ENCODE results near the gene MS4A14.

The MS4A14 gene

DNA sequence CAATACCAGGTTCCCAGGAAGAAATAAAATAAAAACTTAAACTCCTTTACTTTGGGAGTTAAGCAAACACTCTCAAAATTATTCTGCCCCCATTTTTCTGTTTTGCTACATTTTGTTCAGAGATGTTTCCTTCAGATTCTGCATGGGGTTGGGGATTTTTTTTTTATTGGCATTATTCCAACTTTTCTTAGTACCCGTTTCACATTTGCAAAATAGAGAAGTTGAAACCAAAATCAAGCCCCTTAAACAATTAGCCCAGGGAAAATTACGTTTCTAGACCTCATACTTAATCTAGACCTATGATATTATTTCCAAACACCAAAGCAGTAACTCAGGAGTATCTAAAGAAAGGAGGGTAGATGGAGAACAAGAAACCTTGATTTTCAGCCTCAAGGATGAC lies 38.5 kb upstream of the MS4A14 start:
- H3K27ac ChIP-seq (ENCODE audit: low read depth, low read length) = no peak overlapping the region
- no peak overlapping the region for H3K18ac ChIP-seq (ENCODE audit: low read length)
- no peak overlapping the region for H4K8ac ChIP-seq (ENCODE audit: low read depth, low read length)
- H3K9me3 ChIP-seq (ENCODE audit: insufficient read depth, low read depth, low read length) = peaks cover 6% of the 10 kb centered on the region
- no peak overlapping the region for H3K4ac ChIP-seq (ENCODE audit: low read depth, low read length)
- WGBS (ENCODE audit: extremely low coverage, insufficient coverage, insufficient read length) = no CpG with 5 or more reads among the region's 2 CpGs
- H3K36me3 ChIP-seq (ENCODE audit: control insufficient read depth in 1 of 2, insufficient read depth in 2 of 2, low read length in 2 of 2) = no peaks in the 10 kb centered on the region
- no peaks in the 10 kb centered on the region for H3K79me2 ChIP-seq (ENCODE audit: control insufficient read depth, insufficient read depth, low read length, poor library complexity)
- H2BK12ac ChIP-seq (ENCODE audit: low read length) = no peak overlapping the region
- H2BK120ac ChIP-seq (ENCODE audit: insufficient read depth, low read length, poor library complexity) = no peak overlapping the region
- H2AK5ac ChIP-seq (ENCODE audit: low read length) = no peak overlapping the region
- no peaks in the 10 kb centered on the region for H3K4me1 ChIP-seq (ENCODE audit: control insufficient read depth in 1 of 2, insufficient read depth in 2 of 2, low read length in 2 of 2)
- no peak overlapping the region for H2AFZ ChIP-seq (ENCODE audit: insufficient read depth, low read length, poor library complexity)
- no peaks in the 10 kb centered on the region for H3K27me3 ChIP-seq (ENCODE audit: insufficient read depth, low read length)
- DNase-seq = no peak
- no peak overlapping the region for H3K4me2 ChIP-seq (ENCODE audit: low read length)
- no peak overlapping the region for H2BK5ac ChIP-seq (ENCODE audit: low read depth, low read length, poor library complexity)
- no peak overlapping the region for H4K91ac ChIP-seq (ENCODE audit: low read depth, low read length)
- H3K79me1 ChIP-seq (ENCODE audit: low read length) = no peaks in the 10 kb centered on the region
- H3K23ac ChIP-seq (ENCODE audit: low read length) = no peak overlapping the region
- no peak overlapping the region for H4K12ac ChIP-seq (ENCODE audit: low read depth, low read length)
- no peak overlapping the region for H3K9ac ChIP-seq (ENCODE audit: low read length)
- H3K4me3 ChIP-seq (ENCODE audit: low read depth, low read length) = no peak overlapping the region
- H3K14ac ChIP-seq (ENCODE audit: low read length) = no peak overlapping the region

DNA sequence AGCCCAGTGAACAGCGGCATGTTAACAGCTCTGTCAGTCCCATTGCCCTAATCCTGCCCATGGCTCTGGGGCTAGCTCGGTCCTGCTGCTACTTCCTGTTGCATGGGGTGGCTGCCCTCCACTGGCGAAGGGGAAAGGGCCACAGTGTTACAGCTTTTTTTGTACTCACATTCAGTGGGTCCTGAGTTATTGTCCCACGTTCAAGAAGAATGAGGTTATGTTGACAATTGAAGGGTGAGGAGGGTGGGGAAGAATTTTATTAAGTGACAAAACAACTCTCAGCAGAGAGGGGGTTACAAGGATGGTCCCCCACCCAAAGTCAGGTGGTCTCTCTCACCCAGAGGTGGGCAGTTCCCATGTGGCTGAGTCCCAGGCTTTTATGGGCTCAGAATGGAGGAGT lies 35.6 kb upstream of the MS4A14 start:
- Histone ChIP-seq H2BK5ac (ENCODE audit: low read depth, low read length, poor library complexity) (no peak overlapping the region), H2BK12ac (ENCODE audit: low read length) (no peak overlapping the region), H3K4ac (ENCODE audit: low read depth, low read length) (no peak overlapping the region), H2AFZ (ENCODE audit: insufficient read depth, low read length, poor library complexity) (no peak overlapping the region), H3K36me3 (ENCODE audit: control insufficient read depth in 1 of 2, insufficient read depth in 2 of 2, low read length in 2 of 2) (no peaks in the 10 kb centered on the region), H3K4me1 (ENCODE audit: control insufficient read depth in 1 of 2, insufficient read depth in 2 of 2, low read length in 2 of 2) (no peaks in the 10 kb centered on the region), H3K27ac (ENCODE audit: low read depth, low read length) (no peak overlapping the region), H4K91ac (ENCODE audit: low read depth, low read length) (no peak overlapping the region), H3K79me2 (ENCODE audit: control insufficient read depth, insufficient read depth, low read length, poor library complexity) (no peaks in the 10 kb centered on the region), H3K79me1 (ENCODE audit: low read length) (peaks cover 2% of the 10 kb centered on the region), H3K9ac (ENCODE audit: low read length) (no peak overlapping the region), H3K27me3 (ENCODE audit: insufficient read depth, low read length) (no peaks in the 10 kb centered on the region), H4K12ac (ENCODE audit: low read depth, low read length) (no peak overlapping the region), H2AK5ac (ENCODE audit: low read length) (no peak overlapping the region), H4K8ac (ENCODE audit: low read depth, low read length) (no peak overlapping the region), H3K9me3 (ENCODE audit: insufficient read depth, low read depth, low read length) (peaks cover 6% of the 10 kb centered on the region), H3K4me3 (ENCODE audit: low read depth, low read length) (no peak overlapping the region), H2BK120ac (ENCODE audit: insufficient read depth, low read length, poor library complexity) (no peak overlapping the region), H3K4me2 (ENCODE audit: low read length) (no peak overlapping the region), H3K18ac (ENCODE audit: low read length) (no peak overlapping the region), H3K23ac (ENCODE audit: low read length) (no peak overlapping the region), H3K14ac (ENCODE audit: low read length) (no peak overlapping the region)
- WGBS (ENCODE audit: extremely low coverage, insufficient coverage, insufficient read length) = no CpG with 5 or more reads among the region's 4 CpGs
- no peak for DNase-seq

DNA sequence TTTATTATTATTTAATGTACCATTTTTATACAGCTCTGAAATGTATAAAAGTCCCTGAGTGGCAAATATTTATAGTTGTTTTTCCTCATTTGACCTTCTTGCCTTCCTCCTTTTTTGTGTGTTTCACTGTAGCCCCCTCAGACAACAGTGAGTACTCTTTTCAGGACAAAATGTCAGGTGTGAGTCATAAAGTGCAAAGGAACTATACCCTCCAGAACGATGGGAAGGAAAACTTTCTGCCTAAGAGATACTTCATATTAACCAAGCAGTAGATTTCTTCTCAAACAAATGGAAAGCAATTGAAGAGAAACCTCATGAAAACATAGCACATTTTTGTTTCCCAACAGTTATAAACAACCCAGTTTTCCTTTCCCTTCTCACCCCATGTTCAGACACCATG lies 34.0 kb upstream of the MS4A14 start:
- no CpG with 5 or more reads among the region's 1 CpG for WGBS (ENCODE audit: extremely low coverage, insufficient coverage, insufficient read length)
- H3K79me2 ChIP-seq (ENCODE audit: control insufficient read depth, insufficient read depth, low read length, poor library complexity) = no peaks in the 10 kb centered on the region
- DNase-seq = no peak
- H3K14ac ChIP-seq (ENCODE audit: low read length) = no peak overlapping the region
- H3K27me3 ChIP-seq (ENCODE audit: insufficient read depth, low read length) = no peaks in the 10 kb centered on the region
- H3K4me2 ChIP-seq (ENCODE audit: low read length) = no peak overlapping the region
- H2BK5ac ChIP-seq (ENCODE audit: low read depth, low read length, poor library complexity) = no peak overlapping the region
- no peak overlapping the region for H2BK120ac ChIP-seq (ENCODE audit: insufficient read depth, low read length, poor library complexity)
- no peak overlapping the region for H2AFZ ChIP-seq (ENCODE audit: insufficient read depth, low read length, poor library complexity)
- no peaks in the 10 kb centered on the region for H3K36me3 ChIP-seq (ENCODE audit: control insufficient read depth in 1 of 2, insufficient read depth in 2 of 2, low read length in 2 of 2)
- no peak overlapping the region for H2BK12ac ChIP-seq (ENCODE audit: low read length)
- H3K27ac ChIP-seq (ENCODE audit: low read depth, low read length) = no peak overlapping the region
- H3K4me1 ChIP-seq (ENCODE audit: control insufficient read depth in 1 of 2, insufficient read depth in 2 of 2, low read length in 2 of 2) = no peaks in the 10 kb centered on the region
- H2AK5ac ChIP-seq (ENCODE audit: low read length) = no peak overlapping the region
- no peak overlapping the region for H3K23ac ChIP-seq (ENCODE audit: low read length)
- H3K9me3 ChIP-seq (ENCODE audit: insufficient read depth, low read depth, low read length) = peaks cover 6% of the 10 kb centered on the region
- no peak overlapping the region for H4K12ac ChIP-seq (ENCODE audit: low read depth, low read length)
- no peak overlapping the region for H3K4ac ChIP-seq (ENCODE audit: low read depth, low read length)
- H3K79me1 ChIP-seq (ENCODE audit: low read length) = peaks cover 4% of the 10 kb centered on the region
- no peak overlapping the region for H3K4me3 ChIP-seq (ENCODE audit: low read depth, low read length)
- H3K9ac ChIP-seq (ENCODE audit: low read length) = no peak overlapping the region
- H3K18ac ChIP-seq (ENCODE audit: low read length) = no peak overlapping the region
- no peak overlapping the region for H4K8ac ChIP-seq (ENCODE audit: low read depth, low read length)
- H4K91ac ChIP-seq (ENCODE audit: low read depth, low read length) = no peak overlapping the region

DNA sequence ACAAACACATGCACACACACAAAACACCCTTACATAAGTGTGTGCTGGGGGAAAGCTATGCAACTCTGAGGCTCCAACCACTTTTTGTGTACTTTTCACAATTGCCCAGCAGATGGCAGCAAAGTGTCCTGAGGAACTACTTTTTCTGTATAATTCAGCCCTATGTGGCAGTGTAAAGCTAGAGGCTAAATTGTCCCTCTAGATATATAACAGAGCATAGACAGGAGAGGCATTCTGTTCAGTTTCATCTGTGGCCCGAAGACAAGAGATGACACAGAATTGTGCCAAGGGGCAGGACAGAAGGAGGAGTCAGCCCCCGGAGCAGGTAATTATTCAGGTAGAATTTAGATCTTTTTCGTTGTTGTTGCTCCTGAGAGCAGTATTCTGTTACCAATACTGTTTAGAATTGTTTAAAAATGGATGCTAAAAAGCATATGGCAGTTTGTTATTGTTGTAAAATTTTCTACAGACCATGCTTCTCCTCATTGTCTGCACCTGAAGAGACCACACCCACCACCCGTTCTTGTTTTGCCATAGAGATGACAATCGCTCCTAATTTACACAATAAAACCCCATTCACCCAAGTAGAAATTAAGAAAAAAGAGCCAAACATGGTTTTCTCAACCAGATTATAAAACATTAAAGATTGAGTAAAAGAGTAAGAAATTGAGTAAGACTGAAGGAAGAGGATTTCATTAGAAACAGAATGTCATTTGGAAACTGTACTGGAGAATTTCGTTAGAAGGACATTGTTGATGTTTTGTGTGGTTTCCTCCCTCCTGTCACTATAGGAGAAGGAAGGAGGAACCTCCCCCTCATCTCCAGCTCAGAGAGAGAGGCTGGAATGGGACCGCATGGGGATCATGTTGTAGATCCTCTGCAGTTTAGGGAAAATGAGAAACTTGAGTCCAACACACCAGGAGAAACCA lies 32.5 kb upstream of the MS4A14 start:
- Histone ChIP-seq H3K79me2 (ENCODE audit: control insufficient read depth, insufficient read depth, low read length, poor library complexity) (no peaks in the 10 kb centered on the region), H3K27me3 (ENCODE audit: insufficient read depth, low read length) (no peaks in the 10 kb centered on the region), H3K27ac (ENCODE audit: low read depth, low read length) (no peak overlapping the region), H3K36me3 (ENCODE audit: control insufficient read depth in 1 of 2, insufficient read depth in 2 of 2, low read length in 2 of 2) (no peaks in the 10 kb centered on the region), H3K4ac (ENCODE audit: low read depth, low read length) (no peak overlapping the region), H2BK120ac (ENCODE audit: insufficient read depth, low read length, poor library complexity) (no peak overlapping the region), H3K18ac (ENCODE audit: low read length) (no peak overlapping the region), H3K4me2 (ENCODE audit: low read length) (peak overlapping the region; percentile 37), H3K4me1 (ENCODE audit: control insufficient read depth in 1 of 2, insufficient read depth in 2 of 2, low read length in 2 of 2) (no peaks in the 10 kb centered on the region), H3K9ac (ENCODE audit: low read length) (no peak overlapping the region), H3K9me3 (ENCODE audit: insufficient read depth, low read depth, low read length) (peaks cover 6% of the 10 kb centered on the region), H2BK12ac (ENCODE audit: low read length) (no peak overlapping the region), H4K8ac (ENCODE audit: low read depth, low read length) (no peak overlapping the region), H4K12ac (ENCODE audit: low read depth, low read length) (no peak overlapping the region), H3K79me1 (ENCODE audit: low read length) (peaks cover 4% of the 10 kb centered on the region), H2AFZ (ENCODE audit: insufficient read depth, low read length, poor library complexity) (peak overlapping the region; percentile 74), H3K14ac (ENCODE audit: low read length) (no peak overlapping the region), H3K4me3 (ENCODE audit: low read depth, low read length) (no peak overlapping the region), H2AK5ac (ENCODE audit: low read length) (no peak overlapping the region), H2BK5ac (ENCODE audit: low read depth, low read length, poor library complexity) (no peak overlapping the region), H4K91ac (ENCODE audit: low read depth, low read length) (no peak overlapping the region), H3K23ac (ENCODE audit: low read length) (no peak overlapping the region)
- no CpG with 5 or more reads among the region's 7 CpGs for WGBS (ENCODE audit: extremely low coverage, insufficient coverage, insufficient read length)
- peak; percentile 69 to 92 for DNase-seq
